WI38 (cell line): ENCODE measurements around the gene MITF.
"Not testable (repeated sequence)": the region's sequence is repeated elsewhere in the genome, so short reads cannot be mapped to it uniquely, and the experiment has no call there.

Source experiments
- H3K4me3 ChIP-seq: 2 replicates; pipeline ENCODE4 v1.5.1; 2011; ENCODE audit warnings: low read depth, mild to moderate bottlenecking, control low read depth, low read length
- TF ChIP-seq, protein P1 (sequence below): IDR thresholded peaks from 2 replicates; pipeline ENCODE4 v1.5.1; 2012; ENCODE audit warnings: low read depth, mild to moderate bottlenecking, control low read depth, low read length

The MITF gene

DNA sequence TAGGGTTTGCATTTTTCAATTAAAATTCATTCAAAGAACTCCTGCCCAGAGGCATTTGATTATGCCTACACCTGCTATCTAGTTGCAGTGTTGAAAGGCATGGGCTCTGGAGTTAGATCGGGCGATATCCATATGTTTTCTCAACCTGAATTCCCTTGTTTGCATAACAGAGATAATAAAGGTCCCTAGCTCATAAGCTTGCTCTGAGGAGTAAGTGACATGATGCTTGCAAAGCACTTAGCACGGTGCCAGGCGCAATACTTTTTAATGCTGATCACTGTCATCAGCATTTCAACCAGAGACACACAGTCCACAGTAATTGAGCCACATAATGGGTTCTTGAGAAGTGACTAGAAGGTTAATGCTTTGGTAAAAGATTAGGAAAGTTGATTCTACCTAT lies 154.0 kb downstream of the MITF start:
- no peak overlapping the region for H3K4me3 ChIP-seq
- TF ChIP-seq, protein P1, sequence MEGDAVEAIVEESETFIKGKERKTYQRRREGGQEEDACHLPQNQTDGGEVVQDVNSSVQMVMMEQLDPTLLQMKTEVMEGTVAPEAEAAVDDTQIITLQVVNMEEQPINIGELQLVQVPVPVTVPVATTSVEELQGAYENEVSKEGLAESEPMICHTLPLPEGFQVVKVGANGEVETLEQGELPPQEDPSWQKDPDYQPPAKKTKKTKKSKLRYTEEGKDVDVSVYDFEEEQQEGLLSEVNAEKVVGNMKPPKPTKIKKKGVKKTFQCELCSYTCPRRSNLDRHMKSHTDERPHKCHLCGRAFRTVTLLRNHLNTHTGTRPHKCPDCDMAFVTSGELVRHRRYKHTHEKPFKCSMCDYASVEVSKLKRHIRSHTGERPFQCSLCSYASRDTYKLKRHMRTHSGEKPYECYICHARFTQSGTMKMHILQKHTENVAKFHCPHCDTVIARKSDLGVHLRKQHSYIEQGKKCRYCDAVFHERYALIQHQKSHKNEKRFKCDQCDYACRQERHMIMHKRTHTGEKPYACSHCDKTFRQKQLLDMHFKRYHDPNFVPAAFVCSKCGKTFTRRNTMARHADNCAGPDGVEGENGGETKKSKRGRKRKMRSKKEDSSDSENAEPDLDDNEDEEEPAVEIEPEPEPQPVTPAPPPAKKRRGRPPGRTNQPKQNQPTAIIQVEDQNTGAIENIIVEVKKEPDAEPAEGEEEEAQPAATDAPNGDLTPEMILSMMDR, result no peak

DNA sequence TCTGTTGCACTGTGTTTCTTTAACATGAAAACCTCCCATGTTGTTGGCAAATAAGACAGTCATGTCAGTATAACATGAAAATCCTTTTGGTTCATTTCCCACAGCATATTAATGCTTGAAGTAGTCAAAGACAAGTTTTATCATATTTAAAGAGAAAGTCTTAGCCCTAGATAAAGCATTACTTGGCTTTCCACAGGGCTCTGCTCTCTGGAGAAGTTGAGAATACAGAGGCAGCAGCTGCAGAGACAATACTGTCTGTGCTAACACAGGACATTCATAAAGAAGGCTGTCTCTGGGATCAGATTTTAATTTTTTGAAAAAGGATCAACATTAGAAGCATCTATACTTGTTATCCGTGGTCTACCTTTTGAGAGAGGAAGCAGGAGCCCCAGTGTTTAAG lies 156.8 kb downstream of the MITF start:
- H3K4me3 ChIP-seq, result no peak overlapping the region
- TF ChIP-seq, protein P1, result no peak

DNA sequence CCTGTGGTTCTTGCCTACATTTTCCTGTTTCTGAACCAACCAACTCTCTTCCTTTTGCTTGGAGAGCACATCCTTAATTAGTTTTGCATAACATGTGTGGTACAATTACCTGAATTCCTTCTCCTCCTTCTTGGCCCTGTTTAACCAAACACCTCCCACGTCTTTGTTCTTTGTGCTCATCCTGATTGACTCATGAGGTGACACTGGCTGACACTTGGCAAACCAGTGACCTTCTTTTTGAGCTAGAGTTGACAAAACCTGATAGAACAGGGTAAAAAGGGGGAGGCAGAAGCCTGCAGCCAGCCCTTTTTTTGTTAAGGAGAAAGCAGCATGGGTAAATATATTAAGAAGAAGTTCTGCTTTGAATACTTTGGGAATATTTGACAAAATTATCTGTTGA lies 161.1 kb downstream of the MITF start:
- TF ChIP-seq, protein P1, result no peak

DNA sequence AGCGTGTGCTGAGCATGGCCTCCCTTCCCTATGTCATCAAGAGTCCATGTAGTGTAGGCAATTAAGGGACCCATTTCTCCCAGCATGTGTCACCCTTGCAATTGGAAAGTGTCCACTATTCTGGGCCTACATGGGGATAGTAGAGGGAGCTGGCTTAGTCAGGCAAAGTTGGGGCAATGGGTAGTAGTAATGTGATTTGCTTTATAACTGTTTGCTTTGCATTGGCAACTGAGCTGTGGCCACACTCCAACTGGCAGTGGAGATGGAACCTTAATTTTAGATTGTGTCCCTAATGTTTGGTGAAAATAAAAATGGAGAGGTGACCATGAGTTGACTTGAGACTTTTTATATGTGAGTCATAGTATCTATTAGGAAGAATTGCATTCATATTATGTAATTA lies 162.5 kb downstream of the MITF start:
- H3K4me3 ChIP-seq, result no peak overlapping the region
- TF ChIP-seq, protein P1, result no peak

More for the DNA sequence above, 161.1 kb downstream of the MITF start:
- no peak overlapping the region for H3K4me3 ChIP-seq

DNA sequence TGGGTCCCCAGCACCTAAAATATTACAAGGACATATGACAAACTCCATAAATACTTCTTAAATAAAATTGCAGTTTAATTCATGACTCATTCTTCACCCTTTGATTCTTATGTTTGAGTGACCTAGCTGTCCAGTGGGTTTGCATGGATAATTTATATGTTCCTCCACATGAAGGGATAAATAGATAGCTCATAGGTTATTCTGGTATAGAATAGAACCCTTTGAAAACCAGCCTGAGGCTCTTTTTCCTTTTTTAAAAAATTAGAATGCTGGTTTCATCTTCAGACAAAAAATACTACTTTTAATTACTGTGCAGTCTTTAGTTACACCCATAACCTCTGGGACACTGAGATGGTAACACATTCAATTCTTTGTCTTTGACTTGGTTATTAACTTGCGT lies 163.1 kb downstream of the MITF start:
- no peak overlapping the region for H3K4me3 ChIP-seq
- TF ChIP-seq, protein P1, result no peak

DNA sequence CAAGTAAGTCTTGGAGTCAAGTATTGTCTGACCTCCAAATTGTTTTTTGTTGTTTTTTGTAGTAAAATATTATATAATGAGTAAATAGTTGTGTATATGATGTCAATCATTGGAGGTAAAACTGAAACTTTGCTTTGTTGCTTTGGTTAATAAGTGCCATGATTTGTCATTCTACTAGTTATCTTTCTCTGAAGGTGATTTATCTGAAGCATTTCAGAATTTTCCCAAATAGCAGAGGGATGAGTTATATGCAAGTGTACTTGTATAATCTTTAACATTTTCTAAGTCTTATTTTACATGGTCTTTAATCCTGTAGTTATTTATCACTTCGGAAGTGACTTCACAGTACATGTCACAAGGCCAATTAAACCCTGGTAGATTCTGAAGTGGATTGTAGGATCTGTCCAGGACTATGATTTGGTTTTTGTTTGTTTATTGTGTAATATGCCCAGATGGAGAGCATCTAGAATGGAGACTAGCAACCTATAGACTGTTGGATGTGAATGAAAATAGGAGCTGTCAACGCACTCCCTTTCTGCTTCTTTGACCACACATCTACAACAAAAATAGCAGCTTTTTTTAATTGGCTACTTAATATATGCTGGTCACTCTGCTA lies 167.2 kb downstream of the MITF start:
- H3K4me3 ChIP-seq, result no peak overlapping the region
- TF ChIP-seq, protein P1, result no peak

DNA sequence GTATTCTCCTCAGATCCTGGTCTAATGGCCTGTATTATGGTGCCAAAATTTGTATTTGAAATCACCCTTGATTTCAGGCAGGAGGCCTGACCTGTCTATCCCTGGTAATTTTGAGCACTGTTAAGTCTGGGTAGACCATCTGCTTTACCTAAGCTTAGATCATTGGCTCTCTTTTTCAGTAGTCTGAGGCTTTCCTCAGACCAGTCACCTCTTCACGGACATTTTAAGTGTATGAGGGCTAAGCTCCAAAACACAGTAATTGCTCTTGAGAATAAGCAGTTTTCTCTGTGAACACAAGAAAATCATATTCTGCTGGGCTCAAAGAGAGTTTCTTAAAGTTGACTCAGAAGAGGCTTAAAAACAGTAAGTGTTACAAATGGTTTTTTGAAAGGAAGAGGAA lies 168.3 kb downstream of the MITF start:
- no peak overlapping the region for H3K4me3 ChIP-seq
- TF ChIP-seq, protein P1, result no peak

DNA sequence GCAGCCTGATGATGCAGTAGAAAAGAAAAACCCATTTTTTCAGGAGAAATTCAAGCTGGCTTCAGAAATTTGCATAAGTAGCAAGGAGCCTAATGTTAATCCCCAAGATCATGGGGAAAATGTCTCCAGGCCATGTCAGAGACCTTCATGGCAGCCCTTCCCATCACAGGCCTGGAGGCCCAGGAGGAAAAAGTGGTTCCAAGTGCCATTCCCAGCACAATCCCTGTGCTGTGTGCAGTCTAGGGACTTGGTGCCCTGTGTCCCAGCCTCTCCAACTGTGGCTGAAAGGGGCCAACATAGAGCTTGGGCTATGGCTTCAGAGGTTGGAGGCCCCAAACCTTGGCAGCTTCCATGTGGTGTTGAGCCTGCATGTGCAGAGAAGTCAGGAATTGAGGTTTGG lies 170.6 kb downstream of the MITF start:
- not testable (repeated sequence) for H3K4me3 ChIP-seq
